Measurements from ENCODE around the gene TBX21.

Gene TBX21

DNA sequence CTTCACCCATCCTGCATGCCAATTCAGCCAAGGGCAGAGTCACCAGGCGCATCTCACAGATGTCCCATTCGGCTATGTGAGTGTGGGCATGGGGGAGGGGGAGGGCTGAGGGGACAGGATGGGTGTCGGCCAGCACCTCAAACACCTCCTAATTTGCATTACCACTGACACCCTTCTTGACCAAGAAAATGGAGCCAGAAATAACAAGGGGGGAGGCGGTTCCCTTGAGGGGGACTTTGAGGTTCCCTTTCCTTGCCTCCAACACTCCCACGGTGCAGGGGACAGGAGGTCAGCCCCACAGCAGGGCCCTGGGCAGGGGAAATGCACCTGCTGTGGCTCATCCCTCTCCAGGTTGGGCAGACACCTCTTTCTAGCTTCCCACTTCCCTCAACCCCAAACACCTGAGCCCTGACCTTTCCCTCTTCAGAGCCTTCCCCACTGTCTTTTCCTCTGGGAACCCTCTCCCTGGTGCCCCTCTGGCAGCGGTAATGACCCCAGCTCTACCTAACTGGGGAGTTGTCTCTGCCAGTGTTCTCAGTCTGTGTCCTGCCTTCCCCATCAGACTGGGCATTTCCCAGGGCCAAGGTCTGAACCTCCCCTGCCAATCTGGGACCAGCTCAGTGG, 18.2 kb upstream of the TBX21 start:
- DNase-seq (ENCODE audit: low read depth): no peak

DNA sequence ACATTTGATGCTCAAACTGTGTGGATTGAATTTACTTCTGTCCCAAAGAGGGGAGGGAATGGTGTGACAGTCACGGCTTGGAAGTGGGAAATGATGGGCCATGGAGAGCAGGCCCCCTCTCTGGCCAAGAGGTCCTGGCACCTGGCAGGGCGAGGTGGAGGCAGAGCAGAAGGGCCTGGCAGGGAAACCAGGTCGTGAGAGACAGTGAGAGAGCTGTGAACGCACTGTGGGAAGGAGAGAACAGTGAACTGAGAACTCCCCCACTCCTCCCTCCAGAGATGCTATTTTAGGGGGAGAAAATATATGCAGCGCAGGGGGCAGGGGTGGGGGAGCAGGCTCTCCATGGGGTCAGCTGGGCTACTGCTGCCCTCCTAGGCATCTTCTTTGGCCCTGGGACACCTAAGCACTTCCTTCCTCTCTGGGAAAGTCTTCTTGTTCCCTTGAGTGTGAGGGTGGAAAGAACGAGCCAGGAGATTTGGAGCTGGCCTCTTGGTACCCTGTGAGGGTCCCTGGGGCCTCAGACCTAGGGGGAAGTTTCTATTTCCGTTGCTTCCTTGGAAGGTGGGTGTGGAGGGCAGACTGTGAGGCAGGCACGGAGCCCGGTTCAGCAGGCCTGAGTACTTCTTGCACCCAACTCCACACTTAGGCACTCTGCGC, 17.2 kb upstream of the TBX21 start:
- no peak for DNase-seq (ENCODE audit: low read depth)

- no peak for DNase-seq (ENCODE audit: low read depth)
These were observed 16.7 kb upstream of the TBX21 start for GRCh38 chr17:47716375-47716774.

DNA sequence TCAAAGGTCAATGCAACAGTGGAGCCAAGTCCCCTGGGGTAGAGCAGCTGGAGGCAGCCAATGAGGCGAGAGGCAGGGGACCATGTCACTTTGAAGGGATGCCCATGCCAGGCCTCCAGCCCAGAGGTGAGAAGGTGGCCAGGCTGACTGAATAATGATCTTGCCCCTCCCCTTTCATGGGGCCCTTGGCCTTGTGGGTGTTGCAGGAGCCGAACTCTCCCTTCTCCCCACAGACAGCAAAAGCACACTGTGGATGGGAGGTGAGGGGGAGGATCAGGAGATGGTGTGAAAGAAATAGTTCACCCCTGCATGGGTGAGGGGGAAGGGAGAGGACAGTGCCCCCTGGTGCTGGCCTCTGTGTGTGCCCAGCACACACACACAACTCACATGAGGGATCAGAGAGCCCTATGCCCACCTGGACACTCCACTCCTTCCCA, 15.8 kb upstream of the TBX21 start:
- DNase-seq (ENCODE audit: low read depth): no peak

GRCh38 chr17:47717979-47718621, 14.9 kb upstream of the TBX21 start:
- DNase-seq (ENCODE audit: low read depth): no peak

DNA sequence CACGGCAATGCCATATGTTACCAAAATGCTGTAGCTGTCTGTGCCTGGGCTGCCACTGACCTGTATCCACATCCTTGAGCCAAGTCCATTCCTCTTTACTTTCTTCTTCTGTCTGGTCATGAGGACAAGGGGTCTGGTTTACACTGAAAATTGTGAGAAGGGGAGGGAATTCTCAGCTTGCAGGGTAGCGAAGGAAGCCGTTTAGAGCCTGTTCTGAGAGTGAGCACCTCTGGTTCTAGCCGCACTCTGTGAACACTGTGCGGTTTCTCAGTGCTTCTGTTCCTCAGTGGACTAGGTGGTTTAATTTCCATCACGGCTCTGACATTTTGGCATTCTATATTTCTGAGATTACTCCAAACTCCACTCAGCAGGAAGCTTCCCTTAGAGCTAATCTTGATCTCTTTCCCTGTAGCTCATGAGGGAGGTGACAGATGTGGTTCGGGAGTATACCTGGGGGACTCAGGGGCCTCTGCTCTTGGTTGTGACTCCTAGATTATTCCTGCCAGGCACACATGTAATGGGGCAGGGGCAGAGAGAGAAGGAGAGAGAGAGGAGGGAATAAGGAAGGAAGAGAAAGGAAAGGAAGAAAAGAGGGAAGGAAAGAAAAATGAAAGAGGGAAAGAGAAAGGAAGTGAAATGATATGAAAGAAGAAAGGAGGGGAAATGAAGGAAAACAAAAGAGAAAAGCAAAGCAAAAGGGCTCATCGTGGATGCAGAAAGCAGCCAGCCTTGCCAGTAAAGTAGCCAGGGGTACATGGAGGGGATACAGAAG, 14.2 kb upstream of the TBX21 start:
- DNase-seq (ENCODE audit: low read depth): no peak

GRCh38 chr17:47719411-47720152, 13.5 kb upstream of the TBX21 start:
- peak; percentile 18 for DNase-seq (ENCODE audit: low read depth)

DNA sequence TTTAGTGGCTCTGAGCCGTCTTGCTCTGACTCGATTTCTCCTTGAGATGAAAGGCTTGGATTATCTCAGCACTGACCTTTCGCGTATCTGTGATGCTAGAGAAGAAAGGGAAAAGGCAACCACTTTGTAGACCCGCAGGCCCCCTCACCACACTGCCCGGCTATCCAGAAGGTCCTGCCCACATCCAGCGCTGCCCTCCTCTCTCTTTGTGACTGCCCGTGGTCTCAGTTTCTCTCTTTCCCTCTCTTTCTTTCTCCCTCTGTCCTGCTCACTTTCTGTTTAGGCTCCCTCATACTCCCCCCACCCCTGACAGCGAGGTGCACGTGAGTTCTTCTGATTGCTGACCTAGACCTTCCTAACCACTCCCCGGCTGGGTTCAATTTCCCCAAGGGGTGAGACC, 12.8 kb upstream of the TBX21 start:
- no peak for DNase-seq (ENCODE audit: low read depth)

GRCh38 chr17:47720754-47721533, 12.1 kb upstream of the TBX21 start:
- no peak for DNase-seq (ENCODE audit: low read depth)

GRCh38 chr17:47721725-47722124, 11.3 kb upstream of the TBX21 start:
- DNase-seq (ENCODE audit: low read depth): no peak

DNA sequence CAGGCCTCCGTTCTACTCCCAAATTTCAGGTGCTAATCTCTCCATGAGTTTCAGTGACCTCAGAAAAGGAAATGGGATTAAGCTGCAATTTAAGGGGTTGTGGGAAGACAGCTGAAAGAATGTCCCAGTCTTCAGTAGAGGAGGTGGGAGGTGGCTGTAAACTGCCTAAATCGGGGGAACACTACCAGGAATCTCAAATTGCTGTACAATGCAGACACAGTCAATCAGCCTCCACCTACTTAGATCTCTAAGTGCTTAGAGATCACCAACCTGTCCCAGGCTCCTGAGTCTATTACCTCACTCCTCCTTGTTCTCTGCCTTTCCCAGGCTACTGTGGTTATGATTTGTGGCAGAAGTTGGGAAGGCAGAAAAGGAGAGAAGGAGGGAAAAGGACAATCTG, 8.3 kb upstream of the TBX21 start:
- DNase-seq (ENCODE audit: low read depth): no peak

- no peak for DNase-seq (ENCODE audit: low read depth)
These were observed 7.5 kb upstream of the TBX21 start for GRCh38 chr17:47725446-47726111.

GRCh38 chr17:47726796-47727703, 6.0 kb upstream of the TBX21 start:
- DNase-seq (ENCODE audit: low read depth): no peak

DNA sequence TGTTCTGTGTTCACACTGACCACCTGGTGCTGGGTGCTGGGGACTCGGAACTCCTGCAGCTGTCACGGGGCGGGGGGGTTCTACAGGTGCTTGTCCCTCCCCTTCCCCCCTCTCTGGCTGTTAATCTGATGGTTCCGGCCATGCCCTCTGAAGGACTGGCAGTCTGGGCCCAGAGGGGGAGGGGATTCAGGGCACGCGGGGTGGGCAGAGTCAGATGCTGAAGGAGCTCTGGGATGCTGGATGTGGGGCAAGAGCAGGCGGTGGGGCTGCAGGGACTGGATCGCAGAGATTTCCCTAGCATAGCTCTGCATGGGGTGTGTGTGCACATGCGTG, 5.4 kb upstream of the TBX21 start:
- DNase-seq (ENCODE audit: low read depth): no peak

- no peak for DNase-seq (ENCODE audit: low read depth)
These were observed 4.7 kb upstream of the TBX21 start for GRCh38 chr17:47728214-47728877.

GRCh38 chr17:47729476-47729875, 3.6 kb upstream of the TBX21 start:
- DNase-seq (ENCODE audit: low read depth): no peak

GRCh38 chr17:47730681-47731080, 2.4 kb upstream of the TBX21 start:
- no peak for DNase-seq (ENCODE audit: low read depth)

- no peak for DNase-seq (ENCODE audit: low read depth)
These were observed 1.6 kb upstream of the TBX21 start for GRCh38 chr17:47731396-47731795.

DNA sequence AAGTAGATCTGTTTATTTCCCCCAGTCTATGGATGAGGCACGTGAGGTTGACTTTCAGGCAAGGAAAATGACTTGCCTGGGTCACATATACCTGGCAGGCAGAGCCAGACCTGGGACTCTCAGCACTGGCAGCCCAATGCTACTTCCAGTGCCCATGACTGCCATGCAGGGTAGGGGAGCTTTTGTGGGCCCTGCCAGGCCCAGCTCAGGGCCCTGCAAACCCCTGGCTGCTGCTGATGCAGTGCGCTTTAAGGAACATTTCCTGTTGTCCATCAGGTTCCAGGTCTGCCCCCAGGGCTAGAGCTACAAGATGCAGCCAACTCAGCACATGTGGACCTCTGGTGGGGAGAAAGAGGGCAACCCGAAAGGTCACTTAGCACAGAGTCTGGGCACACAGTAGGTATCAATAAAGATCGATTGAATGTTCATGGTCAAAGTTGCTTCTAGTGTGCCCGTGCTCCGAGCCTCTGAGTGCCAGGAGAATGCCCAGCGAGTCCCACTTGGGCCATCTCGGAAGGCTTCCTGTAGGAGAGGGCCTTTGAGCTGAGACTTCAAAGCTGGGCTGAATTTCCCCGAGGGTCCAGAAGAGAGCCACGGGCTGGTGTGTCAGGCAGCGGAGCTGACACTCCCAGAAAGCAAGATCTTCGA, 513 bp upstream of the TBX21 start:
- no peak for DNase-seq (ENCODE audit: low read depth)
